GM23338 (cell line): ENCODE results near the gene NHERF1. TPM values are rescaled to one million over a fixed set of nuclear protein-coding genes. Genes with fewer than 3 reads are reported as not detected.

Source experiments
- ATAC-seq: fragments of 200-7000 bp; cut with Tn5 transposase; 3 replicates; pipeline ENCODE4 v1.9.1; 2020
- DNase-seq: peaks from one replicate; pipeline ENCODE4 v3.0.0-alpha.2; 2015; ENCODE audit warnings: low spot score
- H2AFZ ChIP-seq: fragments of 200-600 bp; sonication (generic); 2 replicates; pipeline ENCODE4 v1.8.0; 2016; ENCODE audit warnings: antibody characterized with exemption, mild to moderate bottlenecking, moderate library complexity
- H3F3A ChIP-seq: fragments of 200-600 bp; sonication (generic); replicated peaks from 2 replicates; pipeline ENCODE4 v1.8.0; 2017; ENCODE audit warnings: antibody characterized with exemption, mixed run types, low read depth
- H3K27ac ChIP-seq: fragments of 200-600 bp; sonication (generic); 2 replicates; pipeline ENCODE4 v1.6.1; 2016; ENCODE audit warnings: low read depth
- H3K27me3 ChIP-seq: fragments of 200-600 bp; sonication (generic); 2 replicates; pipeline ENCODE4 v1.8.0; 2016; ENCODE audit warnings: mild to moderate bottlenecking, mixed run types, moderate library complexity; ENCODE audit not compliant: insufficient read depth
- H3K36me3 ChIP-seq: fragments of 200-600 bp; sonication (generic); 2 replicates; pipeline ENCODE4 v1.8.0; 2016; ENCODE audit warnings: mild to moderate bottlenecking; ENCODE audit not compliant: insufficient read depth
- H3K4me1 ChIP-seq: fragments of 200-600 bp; sonication (generic); 2 replicates; pipeline ENCODE4 v1.8.0; 2016; ENCODE audit warnings: mild to moderate bottlenecking, moderate library complexity; ENCODE audit not compliant: insufficient read depth
- H3K4me2 ChIP-seq: fragments of 200-600 bp; sonication (generic); 2 replicates; pipeline ENCODE4 v1.7.1; 2017; ENCODE audit warnings: mixed run types
- H3K4me3 ChIP-seq: fragments of 200-600 bp; sonication (generic); 2 replicates; pipeline ENCODE4 v1.6.1; 2016; ENCODE audit warnings: mixed run types
- H3K79me2 ChIP-seq: fragments of 200-600 bp; sonication (generic); replicated peaks from 2 replicates; pipeline ENCODE4 v1.8.0; 2017; ENCODE audit warnings: mild to moderate bottlenecking; ENCODE audit not compliant: insufficient read depth
- H3K9me2 ChIP-seq: fragments of 200-600 bp; sonication (generic); 2 replicates; pipeline ENCODE4 v1.8.0; 2017; ENCODE audit not compliant: insufficient read depth
- H4K20me1 ChIP-seq: fragments of 200-600 bp; sonication (generic); replicated peaks from 2 replicates; pipeline ENCODE4 v1.8.0; 2017; ENCODE audit warnings: mild to moderate bottlenecking; ENCODE audit not compliant: insufficient read depth
- H3K27ac Mint-ChIP-seq: 2 replicates; pipeline ENCODE4 v1.8.0; 2020; ENCODE audit warnings: inconsistent platforms, mild to moderate bottlenecking, moderate library complexity, mixed read lengths
- H3K27me3 Mint-ChIP-seq: 3 replicates; pipeline ENCODE4 v1.8.0; 2022; ENCODE audit warnings: low read depth, mild to moderate bottlenecking, moderate library complexity, mixed read lengths, inconsistent platforms; ENCODE audit not compliant: insufficient read depth, poor library complexity
- H3K36me3 Mint-ChIP-seq: 3 replicates; pipeline ENCODE4 v1.8.0; 2021; ENCODE audit warnings: low read depth, mild to moderate bottlenecking, inconsistent platforms, moderate library complexity, mixed read lengths
- H3K4me1 Mint-ChIP-seq: 3 replicates; pipeline ENCODE4 v1.8.0; 2020; ENCODE audit warnings: mild to moderate bottlenecking, inconsistent platforms, mixed read lengths
- H3K4me3 Mint-ChIP-seq: 3 replicates; pipeline ENCODE4 v1.8.0; 2021; ENCODE audit warnings: moderate library complexity, mild to moderate bottlenecking, inconsistent platforms, mixed read lengths
- H3K9me3 Mint-ChIP-seq: 3 replicates; pipeline ENCODE4 v1.8.0; 2020; ENCODE audit warnings: moderate library complexity, mild to moderate bottlenecking, inconsistent platforms, mixed read lengths
- CREB1 ChIP-seq: fragments of 250-450 bp; sonication (Bioruptor Pico); IDR thresholded peaks from 2 replicates; pipeline ENCODE4 v1.5.0; 2020; ENCODE audit warnings: low read depth, mild to moderate bottlenecking, moderate library complexity
- EZH2 ChIP-seq: fragments of 200-600 bp; sonication (generic); IDR thresholded peaks from one replicate; pipeline ENCODE4 v1.8.0; 2017; ENCODE audit warnings: antibody characterized with exemption, mild to moderate bottlenecking, low read depth; ENCODE audit not compliant: unreplicated experiment
- EZH2phosphoT487 ChIP-seq: fragments of 200-600 bp; sonication (generic); IDR thresholded peaks from one replicate; pipeline ENCODE4 v1.8.1; 2018; ENCODE audit warnings: antibody characterized with exemption; ENCODE audit not compliant: unreplicated experiment
- JUNB ChIP-seq: IDR thresholded peaks from one replicate; pipeline ENCODE4 v1.6.1; 2016; ENCODE audit warnings: antibody characterized with exemption; ENCODE audit not compliant: unreplicated experiment
- NANOG ChIP-seq: IDR thresholded peaks from 2 replicates; pipeline ENCODE4 v1.6.1; 2016; ENCODE audit warnings: antibody characterized with exemption, borderline replicate concordance
- POLR2AphosphoS5 ChIP-seq: IDR thresholded peaks from 2 replicates; pipeline ENCODE4 v1.6.1; 2016; ENCODE audit warnings: antibody characterized with exemption, low read depth
- STAT1 ChIP-seq: IDR thresholded peaks from one replicate; pipeline ENCODE4 v1.6.1; 2016; ENCODE audit warnings: antibody characterized with exemption; ENCODE audit not compliant: unreplicated experiment
- ZNF114 ChIP-seq: fragments of 250-450 bp; sonication (Bioruptor Pico); IDR thresholded peaks from 2 replicates; pipeline ENCODE4 v1.5.0; 2020; ENCODE audit warnings: mild to moderate bottlenecking, moderate library complexity
- ZNF331 ChIP-seq: fragments of 250-450 bp; sonication (Bioruptor Pico); IDR thresholded peaks from 2 replicates; pipeline ENCODE4 v1.5.0; 2020; ENCODE audit warnings: low read depth, mild to moderate bottlenecking, moderate library complexity
- polyA plus RNA-seq: library from polyadenylated mRNA; unstranded; fragments of >200 nt; fragmentation: Nextera tagmentation; extraction: Ambion mirVana; gene quantifications from 2 replicates; pipeline ENCODE4 v1.2.1, GENCODE V29; 2016
- total RNA-seq: library from RNA; depleted of rRNA; stranded (reverse); fragments of >200 nt; shearing (Covaris generic); gene quantifications from 2 replicates; pipeline ENCODE4 v1.2.3, GENCODE V29; 2014
- TF ChIP-seq, protein P1 (sequence below), 2 experiments: fragments of 200-600 bp in 1 of 2; sonication (generic) in 1 of 2; conservative IDR thresholded peaks; 2 replicates each; pipeline versions ENCODE4 v1.5.1 to v1.6.1; 2016 to 2017; ENCODE audit warnings: antibody characterized with exemption in 2 of 2, low read depth in 2 of 2, mild to moderate bottlenecking in 2 of 2, moderate library complexity in 1 of 2
- TF ChIP-seq, protein P2 (sequence below): IDR thresholded peaks from one replicate; pipeline ENCODE4 v1.6.1; 2018; ENCODE audit warnings: antibody characterized with exemption; ENCODE audit not compliant: unreplicated experiment
- TF ChIP-seq, protein P3 (sequence below): fragments of 250-450 bp; sonication (Bioruptor Pico); IDR thresholded peaks from 2 replicates; pipeline ENCODE4 v1.5.0; 2020; ENCODE audit warnings: mild to moderate bottlenecking, moderate library complexity
- TF ChIP-seq, protein P4 (sequence below): IDR thresholded peaks from 2 replicates; pipeline ENCODE4 v1.6.1; 2016; ENCODE audit warnings: antibody characterized with exemption

The NHERF1 gene
- total and polyA plus RNA-seq, 2 experiments from 2014 or later: 48.8 to 100 TPM

DNA sequence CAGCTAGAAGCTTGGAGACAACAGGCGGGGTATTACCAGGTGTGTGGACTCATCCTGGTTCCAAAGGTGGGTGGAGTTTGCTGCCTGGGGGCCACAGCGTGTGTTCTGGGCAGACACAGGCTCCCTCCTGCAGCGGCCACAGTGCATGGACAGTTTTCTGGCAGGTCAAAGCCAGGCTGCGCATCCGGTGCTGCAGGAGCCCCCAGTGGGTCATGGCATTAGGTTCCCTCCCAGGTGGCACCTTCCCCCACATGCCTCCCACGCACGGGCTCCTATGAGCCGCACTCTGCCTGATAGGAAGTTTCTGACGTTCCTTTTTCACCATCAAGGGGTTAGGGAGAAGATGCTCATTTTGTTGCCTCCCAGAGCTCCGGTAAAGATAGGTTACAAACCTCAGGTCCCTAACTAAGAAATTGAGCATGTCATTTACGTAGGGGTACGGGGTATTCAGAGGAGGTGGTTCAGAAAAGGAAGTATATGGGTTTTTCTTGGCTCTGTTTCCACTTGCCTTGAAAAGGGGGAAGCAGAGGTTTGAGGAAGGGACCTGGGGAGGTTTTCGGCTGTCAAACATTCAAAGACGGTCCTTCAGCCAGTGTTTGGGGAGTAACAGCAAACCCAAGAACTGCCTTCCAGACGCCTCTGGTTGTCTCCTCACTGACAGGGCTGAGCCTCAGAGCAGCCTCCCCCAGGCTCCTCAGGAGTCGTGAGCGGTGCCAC lies 60.4 kb downstream of the NHERF1 start:
- H3K4me3 Mint-ChIP-seq: no peak overlapping the region
- H3K4me1 Mint-ChIP-seq: no peaks in the 10 kb centered on the region
- no peaks in the 10 kb centered on the region for H3K27me3 ChIP-seq
- H2AFZ ChIP-seq: no peak overlapping the region
- H3K4me1 ChIP-seq: no peaks in the 10 kb centered on the region
- H3K4me2 ChIP-seq: no peak overlapping the region
- TF ChIP-seq ZNF331 (CRISPR knock-in tag): no peak
- TF ChIP-seq NANOG: no peak
- no peak for TF ChIP-seq EZH2phosphoT487
- no peak for TF ChIP-seq POLR2AphosphoS5
- TF ChIP-seq JUNB: no peak
- no peak for TF ChIP-seq CREB1 (CRISPR knock-in tag)
- no peak for TF ChIP-seq ZNF114
- TF ChIP-seq, protein P1, sequence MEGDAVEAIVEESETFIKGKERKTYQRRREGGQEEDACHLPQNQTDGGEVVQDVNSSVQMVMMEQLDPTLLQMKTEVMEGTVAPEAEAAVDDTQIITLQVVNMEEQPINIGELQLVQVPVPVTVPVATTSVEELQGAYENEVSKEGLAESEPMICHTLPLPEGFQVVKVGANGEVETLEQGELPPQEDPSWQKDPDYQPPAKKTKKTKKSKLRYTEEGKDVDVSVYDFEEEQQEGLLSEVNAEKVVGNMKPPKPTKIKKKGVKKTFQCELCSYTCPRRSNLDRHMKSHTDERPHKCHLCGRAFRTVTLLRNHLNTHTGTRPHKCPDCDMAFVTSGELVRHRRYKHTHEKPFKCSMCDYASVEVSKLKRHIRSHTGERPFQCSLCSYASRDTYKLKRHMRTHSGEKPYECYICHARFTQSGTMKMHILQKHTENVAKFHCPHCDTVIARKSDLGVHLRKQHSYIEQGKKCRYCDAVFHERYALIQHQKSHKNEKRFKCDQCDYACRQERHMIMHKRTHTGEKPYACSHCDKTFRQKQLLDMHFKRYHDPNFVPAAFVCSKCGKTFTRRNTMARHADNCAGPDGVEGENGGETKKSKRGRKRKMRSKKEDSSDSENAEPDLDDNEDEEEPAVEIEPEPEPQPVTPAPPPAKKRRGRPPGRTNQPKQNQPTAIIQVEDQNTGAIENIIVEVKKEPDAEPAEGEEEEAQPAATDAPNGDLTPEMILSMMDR (conservative IDR thresholded peaks at IDR 0.05; ENCODE audit: low read depth in 2 of 2): no peak
- TF ChIP-seq, protein P2, sequence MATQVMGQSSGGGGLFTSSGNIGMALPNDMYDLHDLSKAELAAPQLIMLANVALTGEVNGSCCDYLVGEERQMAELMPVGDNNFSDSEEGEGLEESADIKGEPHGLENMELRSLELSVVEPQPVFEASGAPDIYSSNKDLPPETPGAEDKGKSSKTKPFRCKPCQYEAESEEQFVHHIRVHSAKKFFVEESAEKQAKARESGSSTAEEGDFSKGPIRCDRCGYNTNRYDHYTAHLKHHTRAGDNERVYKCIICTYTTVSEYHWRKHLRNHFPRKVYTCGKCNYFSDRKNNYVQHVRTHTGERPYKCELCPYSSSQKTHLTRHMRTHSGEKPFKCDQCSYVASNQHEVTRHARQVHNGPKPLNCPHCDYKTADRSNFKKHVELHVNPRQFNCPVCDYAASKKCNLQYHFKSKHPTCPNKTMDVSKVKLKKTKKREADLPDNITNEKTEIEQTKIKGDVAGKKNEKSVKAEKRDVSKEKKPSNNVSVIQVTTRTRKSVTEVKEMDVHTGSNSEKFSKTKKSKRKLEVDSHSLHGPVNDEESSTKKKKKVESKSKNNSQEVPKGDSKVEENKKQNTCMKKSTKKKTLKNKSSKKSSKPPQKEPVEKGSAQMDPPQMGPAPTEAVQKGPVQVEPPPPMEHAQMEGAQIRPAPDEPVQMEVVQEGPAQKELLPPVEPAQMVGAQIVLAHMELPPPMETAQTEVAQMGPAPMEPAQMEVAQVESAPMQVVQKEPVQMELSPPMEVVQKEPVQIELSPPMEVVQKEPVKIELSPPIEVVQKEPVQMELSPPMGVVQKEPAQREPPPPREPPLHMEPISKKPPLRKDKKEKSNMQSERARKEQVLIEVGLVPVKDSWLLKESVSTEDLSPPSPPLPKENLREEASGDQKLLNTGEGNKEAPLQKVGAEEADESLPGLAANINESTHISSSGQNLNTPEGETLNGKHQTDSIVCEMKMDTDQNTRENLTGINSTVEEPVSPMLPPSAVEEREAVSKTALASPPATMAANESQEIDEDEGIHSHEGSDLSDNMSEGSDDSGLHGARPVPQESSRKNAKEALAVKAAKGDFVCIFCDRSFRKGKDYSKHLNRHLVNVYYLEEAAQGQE: no peak
- TF ChIP-seq STAT1: no peak
- TF ChIP-seq, protein P3, sequence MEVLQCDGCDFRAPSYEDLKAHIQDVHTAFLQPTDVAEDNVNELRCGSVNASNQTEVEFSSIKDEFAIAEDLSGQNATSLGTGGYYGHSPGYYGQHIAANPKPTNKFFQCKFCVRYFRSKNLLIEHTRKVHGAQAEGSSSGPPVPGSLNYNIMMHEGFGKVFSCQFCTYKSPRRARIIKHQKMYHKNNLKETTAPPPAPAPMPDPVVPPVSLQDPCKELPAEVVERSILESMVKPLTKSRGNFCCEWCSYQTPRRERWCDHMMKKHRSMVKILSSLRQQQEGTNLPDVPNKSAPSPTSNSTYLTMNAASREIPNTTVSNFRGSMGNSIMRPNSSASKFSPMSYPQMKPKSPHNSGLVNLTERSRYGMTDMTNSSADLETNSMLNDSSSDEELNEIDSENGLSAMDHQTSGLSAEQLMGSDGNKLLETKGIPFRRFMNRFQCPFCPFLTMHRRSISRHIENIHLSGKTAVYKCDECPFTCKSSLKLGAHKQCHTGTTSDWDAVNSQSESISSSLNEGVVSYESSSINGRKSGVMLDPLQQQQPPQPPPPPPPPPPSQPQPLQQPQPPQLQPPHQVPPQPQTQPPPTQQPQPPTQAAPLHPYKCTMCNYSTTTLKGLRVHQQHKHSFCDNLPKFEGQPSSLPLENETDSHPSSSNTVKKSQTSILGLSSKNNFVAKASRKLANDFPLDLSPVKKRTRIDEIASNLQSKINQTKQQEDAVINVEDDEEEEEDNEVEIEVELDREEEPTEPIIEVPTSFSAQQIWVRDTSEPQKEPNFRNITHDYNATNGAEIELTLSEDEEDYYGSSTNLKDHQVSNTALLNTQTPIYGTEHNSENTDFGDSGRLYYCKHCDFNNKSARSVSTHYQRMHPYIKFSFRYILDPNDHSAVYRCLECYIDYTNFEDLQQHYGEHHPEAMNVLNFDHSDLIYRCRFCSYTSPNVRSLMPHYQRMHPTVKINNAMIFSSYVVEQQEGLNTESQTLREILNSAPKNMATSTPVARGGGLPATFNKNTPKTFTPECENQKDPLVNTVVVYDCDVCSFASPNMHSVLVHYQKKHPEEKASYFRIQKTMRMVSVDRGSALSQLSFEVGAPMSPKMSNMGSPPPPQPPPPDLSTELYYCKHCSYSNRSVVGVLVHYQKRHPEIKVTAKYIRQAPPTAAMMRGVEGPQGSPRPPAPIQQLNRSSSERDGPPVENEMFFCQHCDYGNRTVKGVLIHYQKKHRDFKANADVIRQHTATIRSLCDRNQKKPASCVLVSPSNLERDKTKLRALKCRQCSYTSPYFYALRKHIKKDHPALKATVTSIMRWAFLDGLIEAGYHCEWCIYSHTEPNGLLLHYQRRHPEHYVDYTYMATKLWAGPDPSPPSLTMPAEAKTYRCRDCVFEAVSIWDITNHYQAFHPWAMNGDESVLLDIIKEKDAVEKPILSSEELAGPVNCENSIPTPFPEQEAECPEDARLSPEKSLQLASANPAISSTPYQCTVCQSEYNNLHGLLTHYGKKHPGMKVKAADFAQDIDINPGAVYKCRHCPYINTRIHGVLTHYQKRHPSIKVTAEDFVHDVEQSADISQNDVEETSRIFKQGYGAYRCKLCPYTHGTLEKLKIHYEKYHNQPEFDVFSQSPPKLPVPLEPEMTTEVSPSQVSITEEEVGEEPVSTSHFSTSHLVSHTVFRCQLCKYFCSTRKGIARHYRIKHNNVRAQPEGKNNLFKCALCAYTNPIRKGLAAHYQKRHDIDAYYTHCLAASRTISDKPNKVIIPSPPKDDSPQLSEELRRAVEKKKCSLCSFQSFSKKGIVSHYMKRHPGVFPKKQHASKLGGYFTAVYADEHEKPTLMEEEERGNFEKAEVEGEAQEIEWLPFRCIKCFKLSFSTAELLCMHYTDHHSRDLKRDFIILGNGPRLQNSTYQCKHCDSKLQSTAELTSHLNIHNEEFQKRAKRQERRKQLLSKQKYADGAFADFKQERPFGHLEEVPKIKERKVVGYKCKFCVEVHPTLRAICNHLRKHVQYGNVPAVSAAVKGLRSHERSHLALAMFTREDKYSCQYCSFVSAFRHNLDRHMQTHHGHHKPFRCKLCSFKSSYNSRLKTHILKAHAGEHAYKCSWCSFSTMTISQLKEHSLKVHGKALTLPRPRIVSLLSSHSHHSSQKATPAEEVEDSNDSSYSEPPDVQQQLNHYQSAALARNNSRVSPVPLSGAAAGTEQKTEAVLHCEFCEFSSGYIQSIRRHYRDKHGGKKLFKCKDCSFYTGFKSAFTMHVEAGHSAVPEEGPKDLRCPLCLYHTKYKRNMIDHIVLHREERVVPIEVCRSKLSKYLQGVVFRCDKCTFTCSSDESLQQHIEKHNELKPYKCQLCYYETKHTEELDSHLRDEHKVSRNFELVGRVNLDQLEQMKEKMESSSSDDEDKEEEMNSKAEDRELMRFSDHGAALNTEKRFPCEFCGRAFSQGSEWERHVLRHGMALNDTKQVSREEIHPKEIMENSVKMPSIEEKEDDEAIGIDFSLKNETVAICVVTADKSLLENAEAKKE (CRISPR knock-in tag): no peak
- TF ChIP-seq, protein P4, sequence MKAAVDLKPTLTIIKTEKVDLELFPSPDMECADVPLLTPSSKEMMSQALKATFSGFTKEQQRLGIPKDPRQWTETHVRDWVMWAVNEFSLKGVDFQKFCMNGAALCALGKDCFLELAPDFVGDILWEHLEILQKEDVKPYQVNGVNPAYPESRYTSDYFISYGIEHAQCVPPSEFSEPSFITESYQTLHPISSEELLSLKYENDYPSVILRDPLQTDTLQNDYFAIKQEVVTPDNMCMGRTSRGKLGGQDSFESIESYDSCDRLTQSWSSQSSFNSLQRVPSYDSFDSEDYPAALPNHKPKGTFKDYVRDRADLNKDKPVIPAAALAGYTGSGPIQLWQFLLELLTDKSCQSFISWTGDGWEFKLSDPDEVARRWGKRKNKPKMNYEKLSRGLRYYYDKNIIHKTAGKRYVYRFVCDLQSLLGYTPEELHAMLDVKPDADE: no peak
- TF ChIP-seq EZH2: no peak
- no peak overlapping the region for H3K4me3 ChIP-seq
- no peaks in the 10 kb centered on the region for H3K9me3 Mint-ChIP-seq
- no peaks in the 10 kb centered on the region for H3F3A ChIP-seq
- no peaks in the 10 kb centered on the region for H3K36me3 ChIP-seq
- no peak overlapping the region for H3K27ac Mint-ChIP-seq
- H3K27ac ChIP-seq: no peak overlapping the region
- no peak for ATAC-seq
- no peaks in the 10 kb centered on the region for H3K79me2 ChIP-seq
- H3K36me3 Mint-ChIP-seq: peaks cover 3% of the 10 kb centered on the region
- H4K20me1 ChIP-seq: peaks cover 8% of the 10 kb centered on the region; the same call in 1 of the 2 replicates
- DNase-seq: no peak
- peaks cover 6% of the 10 kb centered on the region for H3K27me3 Mint-ChIP-seq
- H3K9me2 ChIP-seq: no peaks in the 10 kb centered on the region
